Measurements from ENCODE around the gene DOCK2.

The DOCK2 gene

GRCh38 chr5:170121321-170121720, 484.2 kb downstream of the DOCK2 start:
- no peak for TF ChIP-seq CTCF (IDR thresholded peaks at IDR 0.05)
- Histone ChIP-seq H3K27ac (no peak overlapping the region), H3K4me3 (no peak overlapping the region)
- no peak for DNase-seq (ENCODE audit: low spot score)

DNA sequence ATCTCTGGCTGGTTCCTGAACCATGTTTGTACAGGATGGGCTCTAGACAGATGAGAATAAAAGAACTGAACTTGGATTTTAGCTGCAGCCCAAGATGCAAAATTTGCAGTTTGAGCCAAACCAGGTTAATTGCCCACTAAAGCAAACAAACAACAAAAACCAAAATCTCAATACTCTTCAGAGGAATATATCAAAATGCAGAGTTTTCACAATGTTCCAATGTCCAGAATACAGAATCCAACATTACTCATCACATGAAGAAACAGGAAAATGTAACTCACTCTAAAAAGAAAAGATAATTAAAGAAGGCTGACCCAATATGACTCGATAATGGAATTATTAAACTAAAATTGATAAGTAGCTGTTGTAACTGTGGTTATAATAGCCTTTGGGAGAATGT, 489.0 kb downstream of the DOCK2 start:
- TF ChIP-seq CTCF (IDR thresholded peaks at IDR 0.05) = no peak

DNA sequence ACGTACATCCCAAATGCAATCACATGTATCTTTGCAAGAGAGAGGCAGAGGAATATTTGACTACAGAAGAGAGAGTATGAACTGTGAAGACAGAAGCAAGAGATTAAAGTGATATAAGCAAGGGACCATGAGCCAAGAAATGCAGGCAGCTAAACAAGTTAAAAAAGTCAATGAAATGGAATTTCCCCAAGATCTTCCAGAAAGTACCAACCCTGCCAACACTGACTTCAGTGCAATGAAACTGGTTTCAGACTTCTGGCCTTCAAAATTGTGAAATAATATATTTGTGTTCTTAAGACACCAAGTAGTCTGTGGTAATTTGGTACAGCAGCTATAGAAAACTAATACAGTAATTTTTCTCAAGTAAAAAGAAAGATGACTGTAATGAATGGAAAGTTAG, 489.6 kb downstream of the DOCK2 start:
- H3K4me3 ChIP-seq = no peak overlapping the region
- no peak for TF ChIP-seq CTCF (IDR thresholded peaks at IDR 0.05)

More for the DNA sequence above, 489.0 kb downstream of the DOCK2 start:
- H3K4me3 ChIP-seq = no peak overlapping the region
- H3K27ac ChIP-seq = no peak overlapping the region
- DNase-seq (ENCODE audit: low spot score) = no peak

GRCh38 chr5:170131235-170131634, 494.2 kb downstream of the DOCK2 start:
- Histone ChIP-seq H3K27ac (no peak overlapping the region), H3K4me3 (no peak overlapping the region)
- peak; percentile 21 for DNase-seq (ENCODE audit: low spot score)
- TF ChIP-seq CTCF (IDR thresholded peaks at IDR 0.05) = no peak

More for the DNA sequence above, 489.6 kb downstream of the DOCK2 start:
- H3K27ac ChIP-seq = no peak overlapping the region
- DNase-seq (ENCODE audit: low spot score) = no peak

GRCh38 chr5:170132269-170132975, 495.3 kb downstream of the DOCK2 start:
- TF ChIP-seq CTCF (IDR thresholded peaks at IDR 0.05) = no peak
- no peak for DNase-seq (ENCODE audit: low spot score)
- Histone ChIP-seq H3K27ac (no peak overlapping the region), H3K4me3 (no peak overlapping the region)
